Activated T-helper 2 cell treated with anti-CD3 and anti-CD28 coated beads, Interferon-gamma antibody, Interleukin-2, Interleukin-4, amounts not matched to agents 10 μg/mL and 5 μg/mL and 100 μg/mL, durations not matched to agents 14 hours and 24 hours and 36 hours (primary cell): ENCODE results near the gene PLXND1. TPM values are rescaled to one million over a fixed set of nuclear protein-coding genes. Genes with fewer than 3 reads are reported as not detected.

Source experiments
- DNase-seq: peaks from one replicate; pipeline ENCODE4 v3.0.0; 2021; ENCODE audit warnings: low spot score
- H3K27ac Mint-ChIP-seq: one replicate; pipeline ENCODE4 v1.8.0; 2021; ENCODE audit warnings: mixed read lengths
- H3K27me3 Mint-ChIP-seq: one replicate; pipeline ENCODE4 v1.8.0; 2021; ENCODE audit warnings: low read depth, mixed read lengths
- H3K36me3 Mint-ChIP-seq: one replicate; pipeline ENCODE4 v1.8.0; 2021; ENCODE audit warnings: low read depth, mixed read lengths
- H3K4me1 Mint-ChIP-seq: one replicate; pipeline ENCODE4 v1.8.0; 2021; ENCODE audit warnings: low read depth, mixed read lengths
- H3K4me3 Mint-ChIP-seq: one replicate; pipeline ENCODE4 v1.8.0; 2021; ENCODE audit warnings: low read depth, mild to moderate bottlenecking, moderate library complexity, mixed read lengths
- H3K9me3 Mint-ChIP-seq: one replicate; pipeline ENCODE4 v1.8.0; 2021; ENCODE audit warnings: mixed read lengths
- intact Hi-C: fragments of 100-400 bp; cut with micrococcal nuclease; formaldehyde crosslinking; loops from one replicate; pipeline ENCODE4 v1.15.1; 2023
- total RNA-seq: library from RNA; stranded (reverse); gene quantifications from 2 replicates; pipeline ENCODE4 v1.2.3, GENCODE V29; 2022

The PLXND1 gene
- total RNA-seq, 1 donor from 2014 or later = 1.3 TPM

GRCh38 chr3:129556890-129557547, 49.5 kb downstream of the PLXND1 start:
- Mint-ChIP-seq H3K27ac (no peak overlapping the region), H3K36me3 (no peaks in the 10 kb centered on the region), H3K4me1 (peaks cover 9% of the 10 kb centered on the region), H3K27me3 (peaks cover 6% of the 10 kb centered on the region), H3K9me3 (no peaks in the 10 kb centered on the region), H3K4me3 (no peak overlapping the region)
- intact Hi-C loops = no loop called here
- no peak for DNase-seq

GRCh38 chr3:129556358-129556695, 50.1 kb downstream of the PLXND1 start:
- Mint-ChIP-seq H3K27ac (no peak overlapping the region), H3K27me3 (peaks cover 9% of the 10 kb centered on the region), H3K4me3 (no peak overlapping the region), H3K36me3 (no peaks in the 10 kb centered on the region), H3K9me3 (no peaks in the 10 kb centered on the region), H3K4me1 (peaks cover 9% of the 10 kb centered on the region)
- no peak for DNase-seq
- intact Hi-C loops = no loop called here

- no peaks in the 10 kb centered on the region for H3K36me3 Mint-ChIP-seq
- H3K27me3 Mint-ChIP-seq = peaks cover 10% of the 10 kb centered on the region
- no peak overlapping the region for H3K27ac Mint-ChIP-seq
- peaks cover 9% of the 10 kb centered on the region for H3K4me1 Mint-ChIP-seq
- intact Hi-C loops = no loop called here
- no peak for DNase-seq
- H3K9me3 Mint-ChIP-seq = no peaks in the 10 kb centered on the region
- H3K4me3 Mint-ChIP-seq = no peak overlapping the region
Measured at GRCh38 chr3:129555616-129556357, 50.7 kb downstream of the PLXND1 start.

DNA sequence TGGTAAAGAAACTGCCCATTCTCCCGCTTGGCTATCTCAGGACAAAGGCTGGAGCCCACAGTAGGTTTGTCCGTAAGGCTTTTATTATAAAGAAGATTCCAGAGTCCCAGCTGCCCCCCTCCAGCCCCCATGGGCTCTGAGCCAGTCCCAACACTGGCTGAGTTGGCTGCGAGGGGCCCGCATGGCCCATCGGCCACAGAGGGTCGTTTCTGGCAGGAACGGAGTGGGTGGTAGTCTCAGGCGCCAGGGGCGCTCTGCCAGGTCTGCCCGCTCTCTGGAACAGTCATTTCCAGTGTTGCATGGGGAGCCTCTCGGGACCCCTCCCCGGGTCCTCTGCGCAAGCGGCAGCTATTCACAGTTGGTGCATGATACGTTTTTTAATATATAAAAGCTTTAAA, 51.3 kb downstream of the PLXND1 start:
- H3K27ac Mint-ChIP-seq = no peak overlapping the region
- peaks cover 10% of the 10 kb centered on the region for H3K27me3 Mint-ChIP-seq
- no peaks in the 10 kb centered on the region for H3K9me3 Mint-ChIP-seq
- H3K4me1 Mint-ChIP-seq = peaks cover 9% of the 10 kb centered on the region
- no peak for DNase-seq
- H3K36me3 Mint-ChIP-seq = no peaks in the 10 kb centered on the region
- intact Hi-C loops = no loop called here
- no peak overlapping the region for H3K4me3 Mint-ChIP-seq

DNA sequence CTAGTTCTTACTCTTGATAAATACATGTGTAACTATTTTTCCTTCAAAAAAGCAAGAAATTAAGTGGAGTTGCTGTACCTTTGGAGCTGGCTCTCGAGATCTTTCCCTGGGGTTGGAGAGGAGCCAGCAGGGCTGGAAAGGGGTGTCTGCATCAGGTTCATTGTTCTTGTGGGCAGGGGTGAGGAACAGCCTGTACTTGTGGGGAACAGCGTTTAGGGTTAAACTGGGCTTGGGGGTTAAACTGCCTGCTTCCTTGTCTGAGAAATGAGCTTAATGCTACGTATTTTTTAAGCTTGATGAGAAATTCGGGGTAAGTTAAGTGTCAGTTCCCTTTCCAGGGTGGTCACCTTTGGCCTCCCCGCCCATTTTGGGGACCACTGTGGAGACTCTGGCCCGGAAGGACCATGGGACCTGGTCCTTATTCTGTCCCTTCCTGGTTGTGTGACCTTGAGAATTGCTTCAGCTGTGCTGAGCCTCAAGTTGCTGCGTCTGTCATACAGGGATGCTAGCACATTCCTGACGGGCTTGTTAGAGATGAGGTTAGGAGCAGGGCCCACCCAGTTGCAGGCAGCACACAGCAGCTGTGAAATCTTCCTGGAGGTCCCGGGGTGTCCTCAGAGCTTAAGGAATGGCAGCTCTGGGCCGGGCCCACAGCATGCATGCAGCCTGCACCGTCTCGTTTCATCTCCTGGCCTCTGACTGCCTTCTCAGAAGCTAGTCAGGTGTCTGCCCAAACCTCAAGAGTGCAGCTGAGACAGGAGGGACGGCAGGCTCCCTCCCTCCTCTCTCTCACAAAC, 51.9 kb downstream of the PLXND1 start:
- intact Hi-C loops = no loop called here
- no peak for DNase-seq
- Mint-ChIP-seq H3K27ac (no peak overlapping the region), H3K9me3 (no peaks in the 10 kb centered on the region), H3K4me3 (no peak overlapping the region), H3K4me1 (peaks cover 9% of the 10 kb centered on the region), H3K36me3 (no peaks in the 10 kb centered on the region), H3K27me3 (peaks cover 10% of the 10 kb centered on the region)

DNA sequence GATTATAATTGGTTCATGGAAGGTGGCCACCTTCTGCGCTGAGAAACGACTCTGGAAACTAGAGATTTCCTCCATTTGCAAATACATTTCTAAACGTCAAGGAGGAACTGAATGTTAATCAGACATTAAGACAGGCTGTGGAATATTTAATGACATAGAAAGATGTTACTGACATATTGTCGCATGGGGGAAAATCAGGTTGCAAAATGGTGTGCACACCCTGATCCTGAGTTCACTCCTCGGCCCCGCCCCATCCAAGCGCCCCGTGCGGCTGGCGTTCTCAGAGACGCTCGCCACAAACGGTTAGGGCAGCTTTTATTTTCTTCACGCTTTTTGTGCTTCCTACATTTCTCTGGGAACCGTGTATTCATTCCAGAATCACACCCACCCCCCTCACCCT, 52.8 kb downstream of the PLXND1 start:
- Mint-ChIP-seq H3K36me3 (no peaks in the 10 kb centered on the region), H3K9me3 (no peaks in the 10 kb centered on the region), H3K27me3 (peaks cover 10% of the 10 kb centered on the region), H3K4me3 (no peak overlapping the region), H3K4me1 (peaks cover 9% of the 10 kb centered on the region), H3K27ac (no peak overlapping the region)
- DNase-seq = no peak
- intact Hi-C loops = no loop called here

GRCh38 chr3:129553171-129553570, 53.3 kb downstream of the PLXND1 start:
- Mint-ChIP-seq H3K9me3 (no peaks in the 10 kb centered on the region), H3K4me3 (no peak overlapping the region), H3K36me3 (no peaks in the 10 kb centered on the region), H3K27me3 (peaks cover 10% of the 10 kb centered on the region), H3K4me1 (peaks cover 9% of the 10 kb centered on the region), H3K27ac (no peak overlapping the region)
- no peak for DNase-seq
- intact Hi-C loops = no loop called here

DNA sequence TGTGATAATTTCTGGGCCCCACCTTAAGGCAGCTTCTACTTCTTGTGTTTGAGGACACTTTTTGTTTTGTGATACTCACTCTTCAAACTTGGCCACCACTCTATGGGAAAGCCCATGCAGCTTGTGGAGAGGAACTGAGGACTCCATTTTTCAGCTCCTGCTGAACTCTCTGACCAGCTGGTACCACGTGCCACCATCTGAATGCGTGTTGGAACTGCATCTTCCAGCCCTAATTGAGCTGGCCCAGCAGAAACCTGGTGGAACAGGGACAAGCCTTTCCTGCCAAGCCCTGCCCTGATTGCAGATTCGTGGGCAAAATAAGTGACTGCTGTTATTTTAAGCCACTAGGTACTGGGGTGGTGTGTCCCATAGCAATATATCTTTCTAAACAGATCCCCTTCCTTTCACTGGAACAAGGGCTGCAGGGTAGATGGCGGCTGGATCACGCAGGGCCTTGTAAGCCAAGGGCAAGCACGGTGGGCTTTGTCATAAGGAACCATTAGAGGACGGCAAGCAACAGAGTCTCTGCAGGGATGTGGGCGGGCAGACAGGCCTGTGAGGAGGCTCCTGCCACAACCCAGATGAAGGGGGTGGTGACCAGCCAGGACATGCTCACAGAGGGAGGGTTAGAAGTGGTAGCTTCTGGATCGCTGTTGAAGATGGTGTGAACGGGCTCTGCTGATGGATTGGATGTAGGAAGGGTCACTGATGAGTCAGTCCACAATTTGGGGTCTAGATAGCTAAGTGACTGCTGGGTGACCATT, 54.0 kb downstream of the PLXND1 start:
- peaks cover 10% of the 10 kb centered on the region for H3K27me3 Mint-ChIP-seq
- no peak overlapping the region for H3K4me3 Mint-ChIP-seq
- H3K27ac Mint-ChIP-seq = no peak overlapping the region
- H3K9me3 Mint-ChIP-seq = no peaks in the 10 kb centered on the region
- no peak for DNase-seq
- peaks cover 9% of the 10 kb centered on the region for H3K4me1 Mint-ChIP-seq
- H3K36me3 Mint-ChIP-seq = no peaks in the 10 kb centered on the region
- intact Hi-C loops = no loop called here

GRCh38 chr3:129549805-129550204, 56.7 kb downstream of the PLXND1 start:
- Mint-ChIP-seq H3K4me3 (no peak overlapping the region), H3K27me3 (peaks cover 10% of the 10 kb centered on the region), H3K36me3 (no peaks in the 10 kb centered on the region), H3K9me3 (no peaks in the 10 kb centered on the region), H3K4me1 (peaks cover 9% of the 10 kb centered on the region), H3K27ac (no peak overlapping the region)
- no peak for DNase-seq
- intact Hi-C loops = no loop called here

DNA sequence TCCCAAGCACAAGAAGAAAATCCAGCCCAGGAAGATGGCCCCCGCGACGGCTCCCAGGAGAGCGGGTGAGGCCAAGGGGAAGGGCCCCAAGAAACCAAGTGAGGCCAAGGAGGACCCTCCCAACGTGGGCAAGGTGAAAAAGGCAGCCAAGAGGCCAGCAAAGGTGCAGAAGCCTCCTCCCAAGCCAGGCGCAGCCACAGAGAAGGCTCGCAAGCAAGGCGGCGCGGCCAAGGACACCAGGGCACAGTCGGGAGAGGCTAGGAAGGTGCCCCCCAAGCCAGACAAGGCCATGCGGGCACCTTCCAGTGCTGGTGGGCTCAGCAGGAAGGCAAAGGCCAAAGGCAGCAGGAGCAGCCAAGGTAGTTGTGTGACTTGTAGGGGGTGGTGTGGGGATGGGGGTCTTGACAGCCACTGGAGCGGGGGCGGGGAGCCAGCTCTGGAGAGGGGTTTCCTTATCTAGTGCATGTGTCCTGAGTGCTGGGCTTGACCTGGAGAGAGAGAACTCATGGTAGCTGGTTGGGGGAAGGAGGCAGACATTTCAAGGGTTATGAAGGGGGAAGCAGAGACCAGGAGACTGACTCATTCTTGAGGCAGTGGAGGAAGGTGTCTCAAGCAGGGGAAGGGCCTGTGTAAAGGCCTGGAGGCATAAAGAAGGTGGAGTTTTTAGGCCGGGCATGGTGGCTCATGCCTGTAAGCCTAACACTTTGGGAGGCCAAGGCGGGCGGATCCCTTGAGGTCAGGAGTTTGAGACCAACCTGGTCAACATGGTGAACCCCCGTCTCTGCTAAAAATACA, 57.3 kb downstream of the PLXND1 start:
- Mint-ChIP-seq H3K27me3 (peaks cover 8% of the 10 kb centered on the region), H3K4me3 (no peak overlapping the region), H3K9me3 (no peaks in the 10 kb centered on the region), H3K36me3 (no peaks in the 10 kb centered on the region), H3K27ac (no peak overlapping the region), H3K4me1 (peaks cover 6% of the 10 kb centered on the region)
- intact Hi-C loops = no loop called here
- DNase-seq = no peak

- Mint-ChIP-seq H3K27ac (no peak overlapping the region), H3K9me3 (no peaks in the 10 kb centered on the region), H3K4me3 (no peak overlapping the region), H3K36me3 (no peaks in the 10 kb centered on the region), H3K4me1 (no peaks in the 10 kb centered on the region), H3K27me3 (peaks cover 4% of the 10 kb centered on the region)
- no peak for DNase-seq
- intact Hi-C loops = no loop called here
Measured at GRCh38 chr3:129548104-129548965, 58.1 kb downstream of the PLXND1 start.
